SKM-1 treated with dmso at 0.1 percent for 144 hours (cell line): ENCODE measurements around the gene PAH.

Experiments used
- DNase-seq: peaks from one replicate; lab custom pipeline; 2025; ENCODE audit not compliant: unreplicated experiment; lab: John Stamatoyannopoulos, UW

PAH gene

DNA sequence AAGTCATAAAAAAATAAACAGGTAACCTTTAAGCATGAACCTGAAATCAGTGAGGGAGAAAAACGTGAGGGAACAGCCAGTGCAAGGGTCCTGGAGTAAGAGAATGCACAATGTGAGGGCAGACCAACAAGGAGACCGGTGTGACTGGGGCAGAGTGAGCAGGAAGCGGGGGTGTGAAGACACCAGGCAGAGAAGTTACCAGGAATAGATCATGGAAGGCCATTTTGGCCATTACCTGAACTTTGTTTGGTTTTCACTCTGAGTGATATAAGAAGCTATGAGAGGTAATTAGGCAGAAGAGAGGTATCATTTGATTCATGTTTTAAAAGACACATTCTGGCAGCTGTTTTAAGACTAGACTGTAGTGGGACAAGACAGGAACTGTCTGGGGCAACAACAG, 15.0 kb downstream of the PAH start:
- DNase-seq = no peak

DNA sequence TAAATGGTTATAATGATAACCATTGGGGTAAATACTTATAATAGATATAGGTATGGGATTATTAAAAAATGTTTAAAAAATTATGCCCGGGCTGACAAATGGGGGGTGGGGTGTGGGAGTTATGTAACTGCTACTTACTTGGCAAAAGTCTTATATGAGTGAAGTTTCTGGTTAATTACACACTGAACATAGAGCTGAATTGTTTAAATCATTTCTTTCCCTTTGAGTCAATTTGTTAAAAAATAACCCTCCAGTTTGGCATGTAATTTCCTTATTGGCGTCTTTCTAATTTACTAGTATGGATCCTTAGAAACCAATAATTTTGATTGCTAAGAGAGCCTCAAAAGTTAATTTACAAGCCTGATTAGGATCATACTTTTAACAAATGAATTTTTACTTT, 16.7 kb downstream of the PAH start:
- no peak for DNase-seq

DNA sequence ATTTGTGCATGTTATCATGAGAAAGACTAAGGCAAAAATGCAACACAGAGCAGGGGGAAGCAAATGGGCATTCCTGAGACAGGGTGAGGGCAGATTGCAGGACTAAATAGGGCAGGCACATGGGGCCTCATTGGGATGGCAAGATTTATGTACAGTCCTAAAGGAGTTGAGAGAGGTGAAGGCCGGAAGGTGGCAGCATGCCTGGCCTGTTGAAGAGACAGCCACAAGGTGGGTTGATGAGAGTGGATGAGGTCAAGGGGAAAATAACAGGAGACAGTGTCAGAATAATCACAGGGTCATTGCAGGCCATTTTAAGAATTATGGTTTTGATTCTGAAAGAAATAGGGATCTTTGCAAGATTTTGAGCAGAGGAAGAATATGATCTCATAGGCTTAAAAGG, 21.0 kb downstream of the PAH start:
- no peak for DNase-seq

- DNase-seq = no peak
These were observed 25.3 kb downstream of the PAH start for GRCh38 chr12:102891756-102892155.

DNA sequence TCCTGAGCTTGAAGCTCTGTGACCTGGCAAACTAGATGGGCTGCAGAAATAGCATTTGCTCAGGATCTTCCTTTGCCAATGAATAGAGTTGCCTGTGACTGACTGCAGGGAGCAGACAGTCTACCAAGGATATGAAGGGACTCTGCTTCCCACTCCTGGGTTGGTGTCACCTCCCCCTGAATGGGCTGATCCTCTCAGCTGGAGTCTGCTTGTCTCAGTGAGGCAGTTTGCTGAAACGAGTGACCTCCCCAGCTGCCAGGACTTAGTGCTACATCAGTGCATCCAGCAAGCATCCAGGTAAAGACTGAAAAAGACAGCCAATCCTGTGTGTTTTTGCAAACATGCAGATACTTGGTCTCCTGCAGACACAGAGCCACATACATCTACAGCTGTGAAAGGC, 28.5 kb downstream of the PAH start:
- no peak for DNase-seq

DNA sequence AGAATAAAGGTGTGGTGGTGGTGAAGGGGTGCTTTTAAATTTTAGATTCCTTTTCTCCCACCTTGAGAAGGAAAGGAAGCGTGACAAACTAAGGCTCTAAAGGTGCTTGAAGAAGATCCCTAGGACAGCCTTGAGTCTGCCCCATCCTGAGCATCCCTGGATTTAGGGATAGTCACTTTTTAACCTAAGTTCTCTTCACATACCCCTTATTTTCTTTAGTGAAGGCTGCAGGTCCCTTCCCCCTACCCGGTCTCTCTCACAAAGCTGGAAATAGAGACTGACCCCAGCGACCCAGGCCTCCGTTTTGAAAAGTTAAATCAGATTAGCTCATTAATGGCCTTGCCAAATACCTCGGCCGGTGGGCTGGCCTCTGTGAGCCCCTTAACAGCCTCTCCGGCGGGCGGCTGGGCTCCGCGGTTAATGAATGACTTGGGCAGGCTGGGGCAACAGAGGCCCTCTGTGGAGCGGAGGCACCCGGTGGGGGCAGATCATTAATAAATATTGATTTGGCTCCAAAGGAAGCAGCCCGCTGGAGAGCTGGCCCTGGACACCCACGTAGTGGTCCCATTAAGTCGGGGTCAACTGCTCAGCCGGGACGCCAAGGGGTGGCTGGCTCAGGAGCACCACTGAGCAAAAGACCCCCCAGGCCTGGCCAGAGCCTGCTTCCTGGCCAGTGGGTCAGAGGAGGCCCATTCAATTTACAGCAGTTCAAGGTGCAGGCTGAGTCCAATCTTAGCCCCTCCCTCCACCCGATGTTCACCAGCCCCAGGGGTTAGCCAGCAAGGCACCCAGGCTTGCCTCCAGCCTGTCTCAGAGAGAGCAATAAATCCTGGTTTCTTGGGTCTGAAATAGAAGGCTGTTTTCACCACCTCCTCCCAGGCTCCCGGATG, 31.8 kb downstream of the PAH start:
- DNase-seq = no peak

DNA sequence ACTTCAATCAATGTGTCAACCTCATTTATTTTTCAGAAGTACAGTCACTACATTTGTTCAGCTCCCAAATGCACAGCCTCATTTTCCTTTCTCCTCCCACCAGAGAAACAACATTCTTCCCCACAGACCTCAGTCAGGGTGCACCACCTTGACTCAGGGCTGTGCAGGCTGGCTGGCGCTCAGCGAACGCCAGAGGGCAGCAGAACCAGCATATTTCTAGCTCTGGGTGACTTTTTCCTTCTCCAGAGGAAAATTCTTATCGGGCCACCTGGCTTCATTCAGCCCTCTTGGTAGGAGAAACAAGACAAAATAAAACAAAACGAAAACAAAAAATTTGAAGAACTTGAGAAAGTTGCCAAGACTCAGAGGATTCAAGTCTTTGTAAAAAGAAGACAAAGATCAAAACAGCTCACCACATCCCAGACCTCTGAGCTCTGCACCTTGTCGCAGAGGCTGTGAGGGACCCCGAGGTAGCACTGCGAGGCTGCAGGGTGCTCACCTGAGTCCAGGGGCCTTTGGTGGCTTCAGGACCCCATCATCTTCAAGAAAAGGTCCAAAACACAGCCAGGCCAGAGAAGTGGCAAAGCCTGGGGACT, 33.7 kb downstream of the PAH start:
- no peak for DNase-seq

GRCh38 chr12:102880783-102881182, 36.3 kb downstream of the PAH start:
- no peak for DNase-seq

GRCh38 chr12:102879144-102879763, 37.8 kb downstream of the PAH start:
- DNase-seq = peak; percentile 33

DNA sequence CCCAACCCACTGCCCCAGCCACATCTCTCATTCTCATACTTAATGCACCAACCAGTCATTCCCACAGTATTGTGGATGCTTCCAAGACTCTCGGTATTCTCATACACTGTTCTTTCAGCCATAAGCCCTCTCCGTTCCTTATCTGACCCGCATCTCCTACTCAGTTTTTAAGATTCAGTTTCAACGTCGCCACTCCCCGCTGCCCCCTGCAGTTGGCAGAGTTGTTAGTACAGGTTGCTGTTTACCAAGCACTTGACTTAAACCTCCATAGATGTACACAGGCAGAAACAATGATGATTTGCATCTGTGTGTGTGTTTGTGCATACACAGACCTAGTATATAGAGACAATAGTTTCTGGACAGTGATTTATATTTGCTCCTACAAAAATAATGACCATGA, 40.2 kb downstream of the PAH start:
- no peak for DNase-seq

DNA sequence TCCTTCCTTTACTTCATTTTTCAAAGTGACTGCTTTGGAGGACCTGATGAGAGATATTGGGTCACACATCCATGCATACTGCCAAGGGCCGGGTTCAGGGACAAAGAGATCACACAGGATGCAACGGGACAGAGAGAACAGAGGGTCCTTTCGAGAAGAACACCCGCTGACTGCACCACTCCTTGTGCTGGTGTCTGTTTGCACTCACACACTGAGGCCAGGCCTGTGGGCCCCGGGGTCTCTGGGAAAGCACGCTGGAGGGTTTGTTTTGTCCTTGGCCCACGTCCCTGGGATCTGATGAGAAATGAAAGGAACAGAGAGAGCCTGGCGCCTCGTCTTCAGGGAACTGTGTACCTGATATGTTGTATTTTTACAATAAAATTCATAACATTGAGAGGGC, 42.2 kb downstream of the PAH start:
- DNase-seq = no peak

DNA sequence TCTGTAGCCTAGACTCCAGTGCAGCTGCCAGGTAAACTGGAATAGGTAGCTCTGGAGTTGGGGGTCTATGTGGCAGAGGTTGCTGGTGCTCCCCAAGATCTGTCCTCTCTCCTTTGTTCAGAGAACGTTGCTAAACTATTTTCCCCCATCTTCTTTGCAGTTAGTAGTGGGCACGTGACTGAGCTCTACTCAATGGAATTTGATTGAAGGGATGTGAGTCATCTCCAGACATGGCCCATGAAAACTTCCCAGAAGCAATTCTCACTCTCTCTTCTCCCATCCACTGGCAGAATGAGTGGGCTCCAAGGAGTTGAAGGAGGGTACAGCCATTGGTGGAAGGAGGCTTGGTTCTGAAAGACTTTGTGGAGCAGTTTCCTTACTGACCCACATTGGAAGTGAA, 44.0 kb downstream of the PAH start:
- no peak for DNase-seq

DNA sequence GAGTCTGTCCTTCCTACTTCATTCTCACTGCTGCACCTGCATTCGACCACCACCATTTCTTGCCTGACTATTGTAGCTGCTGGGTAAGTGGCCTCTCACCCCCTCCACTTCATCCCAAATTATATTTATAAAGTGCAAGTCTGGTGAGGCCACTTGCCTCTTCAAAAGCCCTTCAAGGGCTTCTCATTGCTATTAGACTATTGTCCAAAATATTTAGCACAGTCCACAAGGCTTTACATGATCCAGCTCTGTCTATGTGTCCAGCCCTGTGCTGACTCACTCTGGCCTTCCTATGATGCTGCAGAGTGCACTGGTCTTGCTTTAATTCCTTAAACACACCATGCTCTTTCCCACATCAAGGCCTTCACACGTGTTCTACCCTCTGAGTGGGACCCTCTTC, 46.0 kb downstream of the PAH start:
- DNase-seq = no peak

GRCh38 chr12:102869571-102869970, 47.5 kb downstream of the PAH start:
- DNase-seq = no peak

DNA sequence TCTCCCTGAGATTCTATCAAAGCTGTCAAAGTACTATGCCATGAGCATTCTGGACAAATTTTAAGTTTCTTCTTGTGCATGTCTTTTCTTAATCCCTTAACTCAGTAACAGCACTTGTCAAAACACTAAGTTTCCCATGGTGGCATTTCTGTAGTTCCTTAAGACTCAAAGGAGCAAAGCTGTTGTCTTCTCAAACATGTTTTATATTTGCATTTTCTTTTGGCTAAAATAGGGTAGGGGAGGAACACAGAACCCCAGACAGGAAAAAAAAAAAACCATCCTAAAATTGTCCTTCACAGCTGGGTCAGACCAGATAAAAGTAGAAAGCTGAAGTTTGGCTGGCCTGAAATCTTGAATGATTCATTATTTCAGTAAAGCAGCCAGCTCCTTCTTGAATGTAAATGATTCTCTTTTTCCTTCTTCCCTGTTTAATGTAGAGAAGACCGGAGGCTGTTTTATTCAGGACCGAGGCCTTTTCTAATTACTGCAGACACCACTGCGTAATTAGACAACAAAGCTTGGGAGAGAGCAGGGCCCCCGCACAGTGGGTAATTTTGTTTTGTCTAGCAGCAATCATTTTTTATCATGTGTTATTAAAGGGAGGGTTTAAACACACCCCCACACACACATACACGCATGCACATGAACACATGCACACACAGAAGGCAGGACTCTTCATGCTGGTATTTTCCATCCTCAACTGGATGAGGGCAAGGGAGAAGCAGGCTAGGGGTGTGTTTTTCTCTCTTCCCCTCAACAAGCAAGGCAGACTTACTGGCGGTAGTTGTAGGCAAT, 51.0 kb downstream of the PAH start:
- DNase-seq = no peak

- DNase-seq = no peak
These were observed 54.6 kb downstream of the PAH start for GRCh38 chr12:102862486-102862885.

DNA sequence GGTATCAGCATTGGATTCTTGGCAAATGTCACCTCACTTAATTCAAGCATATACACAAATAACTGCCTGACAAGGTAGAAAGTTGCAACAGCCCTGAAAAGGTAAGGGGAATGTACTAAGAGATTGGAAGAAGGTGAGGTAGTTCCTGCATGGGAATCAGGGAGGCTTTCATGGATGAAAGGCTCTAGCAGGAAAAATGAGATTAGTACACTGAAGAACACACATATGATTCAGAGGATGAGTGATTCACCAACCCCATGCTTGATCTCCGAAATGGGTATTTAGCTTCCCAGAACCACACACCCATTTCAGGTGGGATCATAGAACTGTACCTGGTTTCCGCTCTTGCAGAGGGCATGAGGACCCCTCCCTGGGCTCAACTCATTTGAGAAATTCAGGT, 65.8 kb downstream of the PAH start:
- no peak for DNase-seq

- no peak for DNase-seq
These were observed 67.2 kb downstream of the PAH start for GRCh38 chr12:102849722-102850447.

GRCh38 chr12:102848832-102849231, 68.2 kb downstream of the PAH start:
- no peak for DNase-seq

GRCh38 chr12:102847131-102847530, 69.9 kb downstream of the PAH start:
- DNase-seq = no peak
